GM21786 (cell line): ENCODE measurements around the gene PHRF1.

Experiments used
- ATAC-seq: cut with Tn5 transposase; IDR thresholded peaks from one replicate; pipeline ENCODE4 v1.9.1; 2021; ENCODE audit not compliant: unreplicated experiment

PHRF1 gene

GRCh38 chr11:537622-538430 lies 38.4 kb upstream of the PHRF1 start:
- ATAC-seq, result no peak

- ATAC-seq, result no peak
These were observed 37.7 kb upstream of the PHRF1 start for GRCh38 chr11:538431-539051.

- no peak for ATAC-seq
These were observed 36.2 kb upstream of the PHRF1 start for GRCh38 chr11:539971-540481.

- no peak for ATAC-seq
These were observed 35.5 kb upstream of the PHRF1 start for GRCh38 chr11:540583-541432.

GRCh38 chr11:541433-541885 lies 34.8 kb upstream of the PHRF1 start:
- ATAC-seq, result no peak

- no peak for ATAC-seq
These were observed 31.5 kb upstream of the PHRF1 start for GRCh38 chr11:544817-545166.

GRCh38 chr11:545171-545570 lies 31.1 kb upstream of the PHRF1 start:
- no peak for ATAC-seq

GRCh38 chr11:548700-549603 lies 27.3 kb upstream of the PHRF1 start:
- no peak for ATAC-seq

GRCh38 chr11:550021-550745 lies 26.1 kb upstream of the PHRF1 start:
- no peak for ATAC-seq

GRCh38 chr11:550746-551085 lies 25.6 kb upstream of the PHRF1 start:
- no peak for ATAC-seq

- ATAC-seq, result no peak
These were observed 25.1 kb upstream of the PHRF1 start for GRCh38 chr11:551131-551530.

- ATAC-seq, result no peak
These were observed 24.7 kb upstream of the PHRF1 start for GRCh38 chr11:551596-551995.

GRCh38 chr11:553083-553987 lies 22.9 kb upstream of the PHRF1 start:
- ATAC-seq, result no peak

- ATAC-seq, result no peak
These were observed 22.3 kb upstream of the PHRF1 start for GRCh38 chr11:553988-554340.

- peak; percentile 55 for ATAC-seq
These were observed 21.6 kb upstream of the PHRF1 start for GRCh38 chr11:554428-555226.

GRCh38 chr11:555227-555779 lies 21.0 kb upstream of the PHRF1 start:
- ATAC-seq, result no peak

GRCh38 chr11:555780-556661 lies 20.2 kb upstream of the PHRF1 start:
- no peak for ATAC-seq
